Measurements from ENCODE around the gene F2RL3.
"Not testable (repeated sequence)": the region's sequence is repeated elsewhere in the genome, so short reads cannot be mapped to it uniquely, and the experiment has no call there.

Gene F2RL3

DNA sequence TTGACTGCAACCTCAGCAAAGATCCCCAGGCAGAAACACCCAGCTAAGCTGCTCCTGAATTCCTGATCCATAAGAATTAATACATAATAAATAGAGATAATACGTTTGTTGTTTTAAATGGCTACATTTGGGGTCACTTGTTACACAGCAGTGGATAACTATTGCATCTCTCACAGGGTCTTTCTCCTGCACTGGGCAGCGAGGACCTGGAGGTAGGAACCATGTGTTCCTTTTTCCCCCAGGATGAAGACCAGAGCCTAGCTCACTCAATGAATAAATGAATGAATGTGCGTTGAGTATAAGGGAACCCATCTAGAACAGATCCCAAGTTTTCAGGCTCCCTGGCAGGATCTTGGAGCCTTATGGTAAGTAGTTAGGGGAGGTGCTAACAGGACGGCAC is 30.7 kb downstream of the F2RL3 start:
- H3K4me3 ChIP-seq (ENCODE audit: low read depth, low read length), result no peak overlapping the region

DNA sequence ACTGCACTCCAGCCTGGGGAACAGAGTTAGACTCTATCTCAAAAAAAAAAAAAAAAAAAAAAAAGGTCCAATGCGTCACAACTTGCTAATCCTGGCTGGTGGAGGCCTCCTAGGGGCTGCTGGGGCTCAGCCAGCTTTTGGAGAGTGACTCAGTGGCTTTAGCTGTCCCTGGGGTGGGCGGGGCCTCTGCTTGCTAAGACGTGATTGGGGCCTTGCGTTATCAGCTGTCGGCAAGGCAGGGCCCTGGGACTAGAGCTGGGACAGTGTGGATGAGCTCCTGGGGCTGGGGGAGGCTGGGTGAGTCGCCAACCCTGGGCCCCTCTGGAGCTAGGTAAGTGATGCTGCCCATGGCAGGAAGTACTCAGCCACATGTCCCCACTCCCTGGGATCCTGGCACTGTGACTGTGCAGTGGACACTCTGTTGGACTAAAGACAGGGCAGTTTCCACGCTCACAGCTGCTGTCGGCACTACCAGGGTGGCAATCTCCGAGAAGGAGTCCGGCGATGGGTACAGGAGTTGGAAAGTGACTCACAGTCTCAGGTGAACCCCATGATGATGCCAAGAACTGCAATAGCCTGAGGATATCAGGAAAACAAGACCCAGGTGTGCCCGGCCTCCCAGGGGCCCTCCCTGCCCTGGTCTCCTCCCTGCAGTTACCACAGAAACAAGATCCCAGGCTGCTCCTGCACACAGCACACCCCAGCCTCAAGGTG is 32.2 kb downstream of the F2RL3 start:
- H3K4me3 ChIP-seq (ENCODE audit: low read depth, low read length), result no peak overlapping the region

GRCh38 chr19:16921766-16922591 is 33.2 kb downstream of the F2RL3 start:
- no peak overlapping the region for H3K4me3 ChIP-seq (ENCODE audit: low read depth, low read length)

- H3K4me3 ChIP-seq (ENCODE audit: low read depth, low read length), result no peak overlapping the region
These were observed 33.8 kb downstream of the F2RL3 start for GRCh38 chr19:16922592-16922934.

DNA sequence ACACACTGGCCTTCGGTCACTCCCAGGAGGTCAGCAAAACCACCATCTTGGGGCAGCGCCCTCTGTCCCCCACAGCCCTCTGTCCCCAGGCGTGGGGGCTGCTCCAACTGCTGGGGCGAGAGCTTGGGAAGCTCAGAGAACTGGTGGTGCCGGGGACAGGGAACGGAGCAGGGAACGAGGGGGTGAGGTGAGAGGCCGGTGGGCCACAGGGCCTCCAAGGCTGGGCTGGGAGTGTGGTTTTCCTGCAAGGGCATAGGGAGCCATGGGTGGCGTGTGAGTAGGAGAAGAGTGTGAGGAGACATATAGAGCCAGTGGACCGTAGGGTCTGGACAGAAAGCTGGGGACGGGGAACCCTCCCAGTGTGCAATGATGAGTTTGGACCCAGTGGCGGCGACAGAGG is 34.1 kb downstream of the F2RL3 start:
- no peak overlapping the region for H3K4me3 ChIP-seq (ENCODE audit: low read depth, low read length)

GRCh38 chr19:16927883-16928282 is 39.1 kb downstream of the F2RL3 start:
- H3K4me3 ChIP-seq (ENCODE audit: low read depth, low read length), result no peak overlapping the region

DNA sequence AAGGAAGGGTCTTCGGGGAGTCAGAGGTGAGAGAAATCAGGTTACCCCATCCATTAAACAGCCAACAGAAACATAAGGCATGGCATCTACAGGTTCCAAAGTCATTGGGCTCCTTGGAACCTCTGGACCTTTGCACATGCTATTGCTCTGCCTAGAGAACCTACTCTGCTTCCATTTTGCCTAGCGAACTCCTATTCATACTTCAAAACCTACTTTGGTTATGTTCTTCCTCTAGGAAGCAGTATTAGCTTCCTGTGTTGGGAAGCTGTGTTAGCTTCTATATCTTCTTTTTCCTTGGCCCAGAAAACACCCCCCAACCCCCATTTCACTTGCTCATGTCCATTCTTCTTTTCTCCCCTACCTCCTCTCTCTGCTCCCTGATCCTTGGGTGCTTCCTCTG is 39.6 kb downstream of the F2RL3 start:
- no peak overlapping the region for H3K4me3 ChIP-seq (ENCODE audit: low read depth, low read length)

DNA sequence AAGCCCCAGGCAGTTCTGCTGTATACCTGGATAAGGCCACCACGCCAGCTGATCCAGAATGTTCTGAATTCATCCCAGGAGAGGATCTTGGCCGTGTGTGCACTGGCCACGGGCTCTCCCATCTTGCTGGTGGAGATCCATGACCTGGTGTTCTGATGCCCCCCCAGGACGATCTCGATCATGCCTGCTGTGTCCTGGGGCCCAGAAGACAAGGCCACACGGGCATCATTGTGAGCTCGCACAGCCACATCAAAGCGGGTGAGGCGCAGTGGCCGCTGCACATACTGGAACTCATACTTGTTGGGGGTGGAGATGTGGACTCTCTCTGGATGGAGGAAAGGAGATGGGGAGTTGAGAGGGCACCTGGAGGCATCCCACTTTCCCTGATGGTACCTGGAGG is 40.1 kb downstream of the F2RL3 start:
- H3K4me3 ChIP-seq (ENCODE audit: low read depth, low read length), result no peak overlapping the region

GRCh38 chr19:16930753-16931152 is 42.0 kb downstream of the F2RL3 start:
- no peak overlapping the region for H3K4me3 ChIP-seq (ENCODE audit: low read depth, low read length)

DNA sequence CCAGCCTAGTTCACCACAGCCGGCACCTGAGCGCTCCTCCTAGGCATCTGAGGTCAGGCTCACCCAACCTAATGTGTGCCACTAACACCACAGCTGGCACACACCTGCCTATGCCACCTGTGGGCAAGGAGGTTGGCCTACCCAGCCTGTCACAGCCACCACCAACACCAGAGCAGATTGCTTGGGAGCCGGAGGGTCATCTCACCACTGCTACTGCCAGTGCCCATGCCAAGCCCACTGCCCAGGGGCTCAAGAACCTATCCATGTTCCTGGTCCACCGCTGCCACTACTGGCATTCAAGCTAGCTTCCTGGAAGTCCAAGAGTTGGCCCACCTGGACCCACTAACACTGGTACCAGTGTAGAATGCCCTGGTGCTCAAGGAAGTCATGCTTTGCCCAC is 42.5 kb downstream of the F2RL3 start:
- H3K4me3 ChIP-seq (ENCODE audit: low read depth, low read length), result no peak overlapping the region

- no peak overlapping the region for H3K4me3 ChIP-seq (ENCODE audit: low read depth, low read length)
These were observed 45.7 kb downstream of the F2RL3 start for GRCh38 chr19:16934489-16934888.

- no peak overlapping the region for H3K4me3 ChIP-seq (ENCODE audit: low read depth, low read length)
These were observed 48.1 kb downstream of the F2RL3 start for GRCh38 chr19:16936901-16937300.

DNA sequence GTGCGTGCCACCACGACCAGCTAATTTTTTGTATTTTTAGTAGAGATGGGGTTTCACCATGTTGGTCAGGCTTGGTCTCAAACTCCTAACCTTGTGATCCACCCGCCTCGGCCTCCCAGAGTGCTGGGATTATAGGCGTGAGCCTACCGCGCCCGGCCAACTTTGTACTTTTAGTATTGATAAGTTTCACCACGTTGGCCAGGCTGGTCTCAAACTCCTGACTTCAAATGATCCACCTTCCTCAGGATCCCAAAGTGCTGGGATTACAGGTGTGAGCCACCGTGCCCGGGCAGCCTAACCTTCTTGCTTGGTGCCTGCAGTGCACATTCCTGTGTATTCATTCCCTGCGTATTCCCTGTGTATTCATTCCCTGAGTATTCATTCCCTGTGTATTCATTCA is 49.0 kb downstream of the F2RL3 start:
- H3K4me3 ChIP-seq (ENCODE audit: low read depth, low read length), result not testable (repeated sequence)

DNA sequence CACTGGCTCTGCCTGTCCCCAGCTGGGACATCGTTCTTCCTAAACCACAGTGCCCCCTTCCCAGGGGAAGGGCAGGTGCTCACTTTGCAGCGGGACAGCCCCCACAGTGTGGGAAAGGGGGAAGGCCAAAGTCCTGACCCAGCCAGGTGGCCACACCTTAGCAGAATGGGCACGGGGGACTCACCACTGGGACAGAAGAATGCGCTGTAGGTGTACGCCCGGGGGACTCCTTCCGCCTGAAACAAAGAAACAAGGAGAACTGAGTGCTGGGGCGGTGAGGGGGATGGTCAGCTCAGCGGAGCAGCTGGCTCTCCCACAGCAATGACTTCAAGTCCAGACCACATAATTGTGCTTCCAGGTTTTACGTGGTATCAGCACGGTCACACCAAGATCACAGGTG is 49.4 kb downstream of the F2RL3 start:
- no peak overlapping the region for H3K4me3 ChIP-seq (ENCODE audit: low read depth, low read length)

GRCh38 chr19:16940063-16940462 is 51.3 kb downstream of the F2RL3 start:
- H3K4me3 ChIP-seq (ENCODE audit: low read depth, low read length), result not testable (repeated sequence)

- H3K4me3 ChIP-seq (ENCODE audit: low read depth, low read length), result no peak overlapping the region
These were observed 51.8 kb downstream of the F2RL3 start for GRCh38 chr19:16940626-16941025.

All from iPS-11a (cell line).